Subcutaneous abdominal adipose tissue (tissue), 5 donors: Measurements from ENCODE around the gene USP46.

Experiments
- H3K27ac ChIP-seq: one replicate; pipeline ENCODE4 v1.7.0; 2013; ENCODE audit warnings: low read depth, mild to moderate bottlenecking, inconsistent platforms, low read length, moderate library complexity
- H3K27me3 ChIP-seq, 5 donors: one replicate each; pipeline ENCODE4 v1.7.0; 2013; ENCODE audit warnings: low read length in 5 of 5, inconsistent platforms in 1 of 5; ENCODE audit not compliant: control insufficient read depth in 5 of 5, insufficient read depth in 4 of 5
- H3K36me3 ChIP-seq, 5 donors: one replicate each; pipeline ENCODE4 v1.7.0; 2013; ENCODE audit warnings: low read length in 5 of 5; ENCODE audit not compliant: control insufficient read depth in 5 of 5, insufficient read depth in 5 of 5
- H3K4me1 ChIP-seq, 5 donors: one replicate each; pipeline ENCODE4 v1.7.0; 2013; ENCODE audit warnings: low read length in 5 of 5, mild to moderate bottlenecking in 3 of 5, moderate library complexity in 1 of 5; ENCODE audit not compliant: control insufficient read depth in 5 of 5, insufficient read depth in 5 of 5
- H3K4me3 ChIP-seq, 5 donors: one replicate each; pipeline ENCODE4 v1.7.0; 2013; ENCODE audit warnings: low read length in 5 of 5, low read depth in 1 of 5
- H3K9ac ChIP-seq, 5 donors: one replicate each; pipeline ENCODE4 v1.7.0; 2013; ENCODE audit warnings: low read length in 5 of 5, mild to moderate bottlenecking in 4 of 5, moderate library complexity in 3 of 5
- H3K9me3 ChIP-seq, 5 donors: one replicate each; pipeline ENCODE4 v1.7.0; 2013; ENCODE audit warnings: low read length in 5 of 5; ENCODE audit not compliant: control insufficient read depth in 5 of 5
- donor health status: healthy.
- donor health status: healthy.
- donor health status: healthy.
- donor health status: healthy.
- donor health status: healthy.

Gene USP46

GRCh38 chr4:52643190-52643589 is 15.9 kb downstream of the USP46 start:
- Histone ChIP-seq H3K27ac (no peak overlapping the region), H3K9me3 (no peaks in the 10 kb centered on the region), H3K4me1 (peaks cover 0 to 22% (median 15%) of the 10 kb centered on the region in 5 donors)

GRCh38 chr4:52641854-52642563 is 17.1 kb downstream of the USP46 start:
- H3K9me3 ChIP-seq, result no peaks in the 10 kb centered on the region
- no peaks in the 10 kb centered on the region for H3K36me3 ChIP-seq
- H3K4me1 ChIP-seq, result peaks cover 0 to 21% (median 15%) of the 10 kb centered on the region in 5 donors
- no peak overlapping the region for H3K27ac ChIP-seq
- H3K9ac ChIP-seq, result no peak overlapping the region
- H3K27me3 ChIP-seq, result no peaks in the 10 kb centered on the region
- H3K4me3 ChIP-seq, result no peak overlapping the region

More at GRCh38 chr4:52643190-52643589, 15.9 kb downstream of the USP46 start:
- H3K36me3 ChIP-seq, result no peaks in the 10 kb centered on the region
- H3K9ac ChIP-seq, result peak overlapping the region in 1 of 5 donors; percentile 14
- H3K4me3 ChIP-seq, result no peak overlapping the region
- no peaks in the 10 kb centered on the region for H3K27me3 ChIP-seq

- Histone ChIP-seq H3K4me1 (peaks cover 0 to 19% (median 12%) of the 10 kb centered on the region in 5 donors), H3K36me3 (no peaks in the 10 kb centered on the region), H3K27me3 (no peaks in the 10 kb centered on the region), H3K27ac (peak overlapping the region; percentile 9), H3K9me3 (no peaks in the 10 kb centered on the region), H3K4me3 (no peak overlapping the region), H3K9ac (no peak overlapping the region)
Measured at GRCh38 chr4:52640808-52641565, 18.1 kb downstream of the USP46 start.

- Histone ChIP-seq H3K36me3 (no peaks in the 10 kb centered on the region), H3K27me3 (no peaks in the 10 kb centered on the region), H3K9me3 (no peaks in the 10 kb centered on the region), H3K9ac (no peak overlapping the region), H3K4me3 (no peak overlapping the region), H3K27ac (no peak overlapping the region), H3K4me1 (peaks cover 0 to 14% (median 6%) of the 10 kb centered on the region in 5 donors)
Measured at GRCh38 chr4:52638717-52639116, 20.4 kb downstream of the USP46 start.

- Histone ChIP-seq H3K27ac (no peak overlapping the region), H3K27me3 (no peaks in the 10 kb centered on the region), H3K4me3 (no peak overlapping the region), H3K4me1 (peaks cover 0 to 10% (median 3%) of the 10 kb centered on the region in 5 donors), H3K9me3 (no peaks in the 10 kb centered on the region), H3K36me3 (no peaks in the 10 kb centered on the region), H3K9ac (no peak overlapping the region)
Measured at GRCh38 chr4:52637116-52637515, 22.0 kb downstream of the USP46 start.

- Histone ChIP-seq H3K36me3 (no peaks in the 10 kb centered on the region), H3K4me1 (no peaks in the 10 kb centered on the region), H3K27me3 (no peaks in the 10 kb centered on the region), H3K4me3 (no peak overlapping the region), H3K9ac (no peak overlapping the region), H3K9me3 (no peaks in the 10 kb centered on the region), H3K27ac (no peak overlapping the region)
Measured at GRCh38 chr4:52635560-52635959, 23.5 kb downstream of the USP46 start.

GRCh38 chr4:52635130-52635529 is 24.0 kb downstream of the USP46 start:
- no peaks in the 10 kb centered on the region for H3K4me1 ChIP-seq
- H3K36me3 ChIP-seq, result no peaks in the 10 kb centered on the region
- no peak overlapping the region for H3K4me3 ChIP-seq
- H3K27me3 ChIP-seq, result no peaks in the 10 kb centered on the region
- H3K9ac ChIP-seq, result no peak overlapping the region
- no peaks in the 10 kb centered on the region for H3K9me3 ChIP-seq
- no peak overlapping the region for H3K27ac ChIP-seq

GRCh38 chr4:52633846-52634245 is 25.3 kb downstream of the USP46 start:
- Histone ChIP-seq H3K4me1 (peaks cover 0 to 8% (median 5%) of the 10 kb centered on the region in 5 donors), H3K27ac (no peak overlapping the region), H3K9me3 (no peaks in the 10 kb centered on the region), H3K36me3 (no peaks in the 10 kb centered on the region), H3K27me3 (no peaks in the 10 kb centered on the region), H3K4me3 (no peak overlapping the region), H3K9ac (no peak overlapping the region)

- Histone ChIP-seq H3K9me3 (no peaks in the 10 kb centered on the region), H3K27me3 (no peaks in the 10 kb centered on the region), H3K27ac (no peak overlapping the region), H3K9ac (no peak overlapping the region), H3K4me3 (no peak overlapping the region), H3K36me3 (peaks cover 3 to 20% (median 9%) of the 10 kb centered on the region in 5 donors), H3K4me1 (peaks cover 0 to 19% (median 14%) of the 10 kb centered on the region in 5 donors)
Measured at GRCh38 chr4:52628974-52629373, 30.1 kb downstream of the USP46 start.

GRCh38 chr4:52628543-52628942 is 30.6 kb downstream of the USP46 start:
- Histone ChIP-seq H3K4me3 (no peak overlapping the region), H3K9ac (no peak overlapping the region), H3K27me3 (no peaks in the 10 kb centered on the region), H3K9me3 (no peaks in the 10 kb centered on the region), H3K27ac (no peak overlapping the region), H3K4me1 (peaks cover 0 to 19% (median 14%) of the 10 kb centered on the region in 5 donors), H3K36me3 (peaks cover 3 to 20% (median 9%) of the 10 kb centered on the region in 5 donors)
